HG02588 (cell line): ENCODE results near the gene GPR42.
"Not testable (repeated sequence)": the region's sequence is repeated elsewhere in the genome, so short reads cannot be mapped to it uniquely, and the experiment has no call there.

ENCODE experiments used
- ATAC-seq: cut with Tn5 transposase; IDR thresholded peaks from one replicate; pipeline ENCODE4 v1.9.1; 2021; ENCODE audit warnings: mild to moderate bottlenecking, moderate library complexity; ENCODE audit not compliant: unreplicated experiment

The GPR42 gene

GRCh38 chr19:35346193-35347052, 24.4 kb upstream of the GPR42 start:
- ATAC-seq, result no peak

- ATAC-seq, result peak; percentile 59
Measured at GRCh38 chr19:35347171-35347929, 23.5 kb upstream of the GPR42 start, which contains the start of gene FFAR1. Gene FFAR1 (plus strand): TSS chr19:35347902. CDS start chr19:35351552, 3,650 bp downstream.

GRCh38 chr19:35347930-35348298, 23.0 kb upstream of the GPR42 start:
- no peak for ATAC-seq

- ATAC-seq, result no peak
Measured at GRCh38 chr19:35348911-35349611, 21.8 kb upstream of the GPR42 start.

- ATAC-seq, result no peak
Measured at GRCh38 chr19:35349614-35350521, 21.0 kb upstream of the GPR42 start.

GRCh38 chr19:35350591-35350990, 20.3 kb upstream of the GPR42 start:
- no peak for ATAC-seq

GRCh38 chr19:35351411-35352176, 19.3 kb upstream of the GPR42 start:
- no peak for ATAC-seq

GRCh38 chr19:35352177-35352447, 18.8 kb upstream of the GPR42 start:
- no peak for ATAC-seq

GRCh38 chr19:35352448-35353304, 18.2 kb upstream of the GPR42 start:
- ATAC-seq, result no peak

GRCh38 chr19:35353635-35354034, 17.2 kb upstream of the GPR42 start:
- ATAC-seq, result no peak

- no peak for ATAC-seq
Measured at GRCh38 chr19:35354898-35355297, 16.0 kb upstream of the GPR42 start.

GRCh38 chr19:35355791-35356460, 14.9 kb upstream of the GPR42 start:
- no peak for ATAC-seq

GRCh38 chr19:35357867-35358573, 12.8 kb upstream of the GPR42 start, which contains the start of gene FFAR3:
Gene FFAR3 (plus strand): TSS chr19:35358460. CDS start chr19:35358891, 431 bp downstream.
- ATAC-seq, result no peak

GRCh38 chr19:35358834-35359233, 12.0 kb upstream of the GPR42 start:
- not testable (repeated sequence) for ATAC-seq

- not testable (repeated sequence) for ATAC-seq
Measured at GRCh38 chr19:35359395-35359794, 11.5 kb upstream of the GPR42 start.

GRCh38 chr19:35360081-35360480, 10.8 kb upstream of the GPR42 start:
- not testable (repeated sequence) for ATAC-seq

- no peak for ATAC-seq
Measured at GRCh38 chr19:35360880-35361420, 9.9 kb upstream of the GPR42 start.
